Subcutaneous adipose tissue (tissue), 4 donors: Measurements from ENCODE around the gene GLMN. TPM values are rescaled to one million over a fixed set of nuclear protein-coding genes. Genes with fewer than 3 reads are reported as not detected.

Experiments
- CTCF ChIP-seq: fragments of 450-650 bp; IDR thresholded peaks from one replicate; pipeline ENCODE4 v1.5.1; 2016; ENCODE audit warnings: low read depth, mild to moderate bottlenecking, control low read depth, antibody characterized with exemption, moderate library complexity
- total RNA-seq, 4 donors: library from RNA; depleted of rRNA; stranded (reverse); fragments of >200 nt; gene quantifications; one replicate each; pipeline ENCODE4 v1.1.0, GENCODE V29; 2016

Gene GLMN
- total RNA-seq: 1 to 10 TPM; 6.4 to 8.6 (median 7.0) TPM

- TF ChIP-seq CTCF: no peak
Measured at GRCh38 chr1:92298573-92299476, at the start of gene GLMN, which contains the start of gene RPAP2. GLMN (minus strand) TSS chr1:92298987; CDS start chr1:92297999, 988 bp downstream. RPAP2 (plus strand) TSS chr1:92299059; CDS start chr1:92299074, 15 bp downstream.

- TF ChIP-seq CTCF: no peak
Measured at GRCh38 chr1:92346866-92347640, 48.3 kb upstream of the GLMN start.

- TF ChIP-seq CTCF: no peak
Measured at GRCh38 chr1:92343061-92343460, 44.3 kb upstream of the GLMN start.

- no peak for TF ChIP-seq CTCF
Measured at GRCh38 chr1:92342401-92342800, 43.6 kb upstream of the GLMN start.

- TF ChIP-seq CTCF: no peak
Measured at GRCh38 chr1:92340154-92340553, 41.4 kb upstream of the GLMN start.

GRCh38 chr1:92333668-92334067, 34.9 kb upstream of the GLMN start:
- TF ChIP-seq CTCF: no peak
